Caco-2 (cell line): ENCODE data around the gene ZCCHC2. TPM values are rescaled to one million over a fixed set of nuclear protein-coding genes. Genes with fewer than 3 reads are reported as not detected.

Experiments
- BruUV-seq: library from RNA; stranded (reverse); fragments of 400-500 nt; replicated peaks from 2 replicates; lab custom pipeline; 2021; lab: Mats Ljungman, UMichigan
- CTCF ChIA-PET: fragments of 300-600 bp; sonication (Branson Sonifier 250); formaldehyde crosslinking; loops from one replicate; lab custom pipeline; 2022; ENCODE audit warnings: antibody characterized with exemption; lab: Charles Lee
- POLR2A ChIA-PET: fragments of 300-600 bp; sonication (Branson Sonifier 250); formaldehyde crosslinking; loops from one replicate; lab custom pipeline; 2022; ENCODE audit warnings: antibody characterized with exemption; lab: Charles Lee
- DNase-seq, 2 experiments: peaks; one replicate each; pipeline versions ENCODE4 v3.0.0 to v3.0.0-alpha.2; 2020 to 2022
- H3K27me3 ChIP-seq: replicated peaks from 2 replicates; pipeline ENCODE4 v1.6.0; 2011; ENCODE audit warnings: low read length; ENCODE audit not compliant: control insufficient read depth, insufficient read depth
- H3K36me3 ChIP-seq: 2 replicates; pipeline ENCODE4 v1.5.1; 2011; ENCODE audit warnings: low read length; ENCODE audit not compliant: control insufficient read depth, insufficient read depth
- H3K4me1 ChIP-seq: fragments of 250-450 bp; sonication (Bioruptor Pico); 2 replicates; pipeline ENCODE4 v1.5.1; 2020; ENCODE audit warnings: mild to moderate bottlenecking
- H3K4me3 ChIP-seq: 2 replicates; pipeline ENCODE4 v1.5.1; 2011; ENCODE audit warnings: low read depth, mild to moderate bottlenecking, control low read depth, low read length
- H3K9me3 ChIP-seq: fragments of 250-450 bp; sonication (Bioruptor Pico); 2 replicates; pipeline ENCODE4 v1.5.1; 2020; ENCODE audit warnings: mild to moderate bottlenecking, moderate library complexity
- H3K27ac Mint-ChIP-seq: one replicate; pipeline ENCODE4 v1.8.0; 2022; ENCODE audit warnings: mixed read lengths; ENCODE audit not compliant: unreplicated experiment
- H3K27me3 Mint-ChIP-seq: one replicate; pipeline ENCODE4 v1.8.0; 2022; ENCODE audit warnings: mixed read lengths; ENCODE audit not compliant: insufficient read depth, unreplicated experiment
- H3K36me3 Mint-ChIP-seq: one replicate; pipeline ENCODE4 v1.8.0; 2022; ENCODE audit warnings: mild to moderate bottlenecking, mixed read lengths; ENCODE audit not compliant: insufficient read depth, unreplicated experiment
- H3K4me1 Mint-ChIP-seq: one replicate; pipeline ENCODE4 v1.8.0; 2022; ENCODE audit warnings: low read depth, mixed read lengths; ENCODE audit not compliant: unreplicated experiment
- H3K4me3 Mint-ChIP-seq: one replicate; pipeline ENCODE4 v1.8.0; 2022; ENCODE audit warnings: mild to moderate bottlenecking, moderate library complexity, mixed read lengths; ENCODE audit not compliant: unreplicated experiment
- H3K9me3 Mint-ChIP-seq: one replicate; pipeline ENCODE4 v1.8.0; 2022; ENCODE audit warnings: mixed read lengths; ENCODE audit not compliant: unreplicated experiment
- CTCF ChIP-seq, 2 experiments: fragments of 200-600 bp in 1 of 2; IDR thresholded peaks; 1 replicate in 1 of 2; 2 replicates in 1 of 2; pipeline versions ENCODE4 v1.5.1 to v1.8.0; 2011 to 2022; ENCODE audit warnings: antibody characterized with exemption in 1 of 2, control low read depth in 1 of 2, inconsistent platforms in 1 of 2, low read depth in 1 of 2, low read length in 1 of 2, mild to moderate bottlenecking in 1 of 2, moderate library complexity in 1 of 2; ENCODE audit not compliant: insufficient read depth in 1 of 2, severe bottlenecking in 1 of 2, unreplicated experiment in 1 of 2
- intact Hi-C: fragments of 100-400 bp; cut with micrococcal nuclease; formaldehyde crosslinking; loops from one replicate; pipeline ENCODE4 v1.10.0; 2022; ENCODE audit not compliant: unreplicated experiment
- total RNA-seq: library from RNA; stranded (reverse); gene quantifications from 2 replicates; pipeline ENCODE4 v1.2.3, GENCODE V29; 2022

ZCCHC2 gene
- total RNA-seq, 1 experiment from 2014 or later: 6.9 TPM

GRCh38 chr18:62512996-62513395 lies 9.8 kb upstream of the ZCCHC2 start:
- H3K4me1 Mint-ChIP-seq: no peaks in the 10 kb centered on the region
- H3K4me3 Mint-ChIP-seq: no peak overlapping the region
- H3K36me3 ChIP-seq: no peaks in the 10 kb centered on the region
- H3K27me3 Mint-ChIP-seq: no peaks in the 10 kb centered on the region
- no peaks in the 10 kb centered on the region for H3K9me3 ChIP-seq
- no peak overlapping the region for H3K27ac Mint-ChIP-seq
- no peak overlapping the region for H3K4me3 ChIP-seq
- no peaks in the 10 kb centered on the region for H3K4me1 ChIP-seq
- POLR2A ChIA-PET: no interaction called here
- no TSS peak for BruUV-seq
- H3K27me3 ChIP-seq: no peaks in the 10 kb centered on the region
- H3K9me3 Mint-ChIP-seq: peaks cover 15% of the 10 kb centered on the region
- DNase-seq: no peak
- intact Hi-C loops: no loop called here
- no peak for TF ChIP-seq CTCF (IDR thresholded peaks at IDR 0.05; ENCODE audit: insufficient read depth in 1 of 2, low read depth in 1 of 2, low read length in 1 of 2, severe bottlenecking in 1 of 2, unreplicated experiment in 1 of 2)
- CTCF ChIA-PET: no interaction called here
- no peaks in the 10 kb centered on the region for H3K36me3 Mint-ChIP-seq

GRCh38 chr18:62514570-62514969 lies 8.3 kb upstream of the ZCCHC2 start:
- no peaks in the 10 kb centered on the region for H3K4me1 Mint-ChIP-seq
- no peak overlapping the region for H3K4me3 ChIP-seq
- H3K4me1 ChIP-seq: no peaks in the 10 kb centered on the region
- no peaks in the 10 kb centered on the region for H3K27me3 ChIP-seq
- ChIA-PET POLR2A (no interaction called here), CTCF (no interaction called here)
- H3K36me3 Mint-ChIP-seq: no peaks in the 10 kb centered on the region
- no peak for DNase-seq
- no peaks in the 10 kb centered on the region for H3K27me3 Mint-ChIP-seq
- intact Hi-C loops: no loop called here
- no TSS peak for BruUV-seq
- no peaks in the 10 kb centered on the region for H3K9me3 ChIP-seq
- no peak overlapping the region for H3K27ac Mint-ChIP-seq
- H3K4me3 Mint-ChIP-seq: no peak overlapping the region
- no peak for TF ChIP-seq CTCF (IDR thresholded peaks at IDR 0.05; ENCODE audit: insufficient read depth in 1 of 2, low read depth in 1 of 2, low read length in 1 of 2, severe bottlenecking in 1 of 2, unreplicated experiment in 1 of 2)
- no peaks in the 10 kb centered on the region for H3K36me3 ChIP-seq
- peaks cover 15% of the 10 kb centered on the region for H3K9me3 Mint-ChIP-seq

- CTCF ChIA-PET: no interaction called here
- Histone ChIP-seq H3K36me3 (no peaks in the 10 kb centered on the region), H3K9me3 (no peaks in the 10 kb centered on the region), H3K4me1 (no peaks in the 10 kb centered on the region), H3K27me3 (no peaks in the 10 kb centered on the region), H3K4me3 (no peak overlapping the region)
- no peak overlapping the region for H3K4me3 Mint-ChIP-seq
- H3K36me3 Mint-ChIP-seq: no peaks in the 10 kb centered on the region
- no TSS peak for BruUV-seq
- POLR2A ChIA-PET: no interaction called here
- H3K9me3 Mint-ChIP-seq: peaks cover 15% of the 10 kb centered on the region
- intact Hi-C loops: no loop called here
- no peak for TF ChIP-seq CTCF (IDR thresholded peaks at IDR 0.05; ENCODE audit: insufficient read depth in 1 of 2, low read depth in 1 of 2, low read length in 1 of 2, severe bottlenecking in 1 of 2, unreplicated experiment in 1 of 2)
- H3K27me3 Mint-ChIP-seq: no peaks in the 10 kb centered on the region
- no peak overlapping the region for H3K27ac Mint-ChIP-seq
- no peaks in the 10 kb centered on the region for H3K4me1 Mint-ChIP-seq
- DNase-seq: no peak
Measured at GRCh38 chr18:62516242-62516641, 6.6 kb upstream of the ZCCHC2 start.
